Measurements from ENCODE around the gene MSH5.
A peak's percentile ranks its signal among the peaks of the same experiment; 100 is the strongest.

MSH5 gene

GRCh38 chr6:31736021-31736767, 3.6 kb upstream of the MSH5 start, which contains the start of gene CLIC1:
Gene CLIC1 (minus strand): TSS chr6:31736530. CDS start chr6:31736300, 230 bp downstream.
- peaks cover 24% of the 10 kb centered on the region for H3K36me3 ChIP-seq (ENCODE audit: control insufficient read depth, insufficient read depth, low read length)
- peaks cover 15% of the 10 kb centered on the region for H3K4me1 ChIP-seq (ENCODE audit: control insufficient read depth, insufficient read depth, low read length)
- peak within 1 kb of the TSS; percentile 98 for H3K4me3 ChIP-seq (ENCODE audit: low read length)
- no peaks in the 10 kb centered on the region for H3K27me3 ChIP-seq (ENCODE audit: control insufficient read depth, insufficient read depth, low read length)
- H3K9ac ChIP-seq (ENCODE audit: low read length), result peak within 1 kb of the TSS; percentile 97
- H3K27ac ChIP-seq (ENCODE audit: low read depth, low read length), result peak within 1 kb of the TSS; percentile 92

- peaks cover 20% of the 10 kb centered on the region for H3K36me3 ChIP-seq (ENCODE audit: control insufficient read depth, insufficient read depth, low read length)
- peaks cover 15% of the 10 kb centered on the region for H3K4me1 ChIP-seq (ENCODE audit: control insufficient read depth, insufficient read depth, low read length)
- no peaks in the 10 kb centered on the region for H3K27me3 ChIP-seq (ENCODE audit: control insufficient read depth, insufficient read depth, low read length)
- H3K4me3 ChIP-seq (ENCODE audit: low read length), result peak overlapping the region; percentile 98
- peak overlapping the region; percentile 92 for H3K27ac ChIP-seq (ENCODE audit: low read depth, low read length)
- H3K9ac ChIP-seq (ENCODE audit: low read length), result no peak overlapping the region
These were observed 3.0 kb upstream of the MSH5 start for GRCh38 chr6:31736768-31737314.

- H3K4me1 ChIP-seq (ENCODE audit: control insufficient read depth, insufficient read depth, low read length), result peaks cover 15% of the 10 kb centered on the region
- no peaks in the 10 kb centered on the region for H3K27me3 ChIP-seq (ENCODE audit: control insufficient read depth, insufficient read depth, low read length)
- no peak overlapping the region for H3K9ac ChIP-seq (ENCODE audit: low read length)
- H3K36me3 ChIP-seq (ENCODE audit: control insufficient read depth, insufficient read depth, low read length), result peaks cover 14% of the 10 kb centered on the region
- peak overlapping the region; percentile 39 for H3K4me3 ChIP-seq (ENCODE audit: low read length)
- H3K27ac ChIP-seq (ENCODE audit: low read depth, low read length), result peak overlapping the region; percentile 43
These were observed 2.4 kb upstream of the MSH5 start for GRCh38 chr6:31737315-31737990.

- H3K4me3 ChIP-seq (ENCODE audit: low read length), result peak overlapping the region; percentile 45
These were observed 1.5 kb upstream of the MSH5 start for GRCh38 chr6:31737991-31738979.

GRCh38 chr6:31740397-31741223, 805 bp downstream of the MSH5 start:
- no peaks in the 10 kb centered on the region for H3K36me3 ChIP-seq (ENCODE audit: control insufficient read depth, insufficient read depth, low read length)
- peaks cover 8% of the 10 kb centered on the region for H3K4me1 ChIP-seq (ENCODE audit: control insufficient read depth, insufficient read depth, low read length)
- H3K4me3 ChIP-seq (ENCODE audit: low read length), result peak overlapping the region; percentile 90
- peak overlapping the region; percentile 82 for H3K9ac ChIP-seq (ENCODE audit: low read length)
- no peaks in the 10 kb centered on the region for H3K27me3 ChIP-seq (ENCODE audit: control insufficient read depth, insufficient read depth, low read length)
- peak overlapping the region; percentile 30 for H3K27ac ChIP-seq (ENCODE audit: low read depth, low read length)

More at GRCh38 chr6:31737991-31738979, 1.5 kb upstream of the MSH5 start:
- Histone ChIP-seq H3K27me3 (ENCODE audit: control insufficient read depth, insufficient read depth, low read length) (no peaks in the 10 kb centered on the region), H3K9ac (ENCODE audit: low read length) (peak overlapping the region; percentile 42), H3K36me3 (ENCODE audit: control insufficient read depth, insufficient read depth, low read length) (peaks cover 10% of the 10 kb centered on the region), H3K4me1 (ENCODE audit: control insufficient read depth, insufficient read depth, low read length) (peaks cover 15% of the 10 kb centered on the region), H3K27ac (ENCODE audit: low read depth, low read length) (peak overlapping the region; percentile 42)

GRCh38 chr6:31741815-31742214, 2.0 kb downstream of the MSH5 start:
- Histone ChIP-seq H3K9ac (ENCODE audit: low read length) (no peak overlapping the region), H3K4me1 (ENCODE audit: control insufficient read depth, insufficient read depth, low read length) (peaks cover 4% of the 10 kb centered on the region), H3K36me3 (ENCODE audit: control insufficient read depth, insufficient read depth, low read length) (no peaks in the 10 kb centered on the region), H3K4me3 (ENCODE audit: low read length) (no peak overlapping the region), H3K27ac (ENCODE audit: low read depth, low read length) (no peak overlapping the region), H3K27me3 (ENCODE audit: control insufficient read depth, insufficient read depth, low read length) (no peaks in the 10 kb centered on the region)

- Histone ChIP-seq H3K27ac (ENCODE audit: low read depth, low read length) (no peak overlapping the region), H3K36me3 (ENCODE audit: control insufficient read depth, insufficient read depth, low read length) (no peaks in the 10 kb centered on the region), H3K27me3 (ENCODE audit: control insufficient read depth, insufficient read depth, low read length) (no peaks in the 10 kb centered on the region), H3K9ac (ENCODE audit: low read length) (no peak overlapping the region), H3K4me3 (ENCODE audit: low read length) (no peak overlapping the region), H3K4me1 (ENCODE audit: control insufficient read depth, insufficient read depth, low read length) (peaks cover 3% of the 10 kb centered on the region)
These were observed 3.1 kb downstream of the MSH5 start for GRCh38 chr6:31742894-31743293.

GRCh38 chr6:31744422-31744821, 4.6 kb downstream of the MSH5 start:
- H3K27ac ChIP-seq (ENCODE audit: low read depth, low read length), result no peak overlapping the region
- no peaks in the 10 kb centered on the region for H3K36me3 ChIP-seq (ENCODE audit: control insufficient read depth, insufficient read depth, low read length)
- no peak overlapping the region for H3K4me3 ChIP-seq (ENCODE audit: low read length)
- no peaks in the 10 kb centered on the region for H3K27me3 ChIP-seq (ENCODE audit: control insufficient read depth, insufficient read depth, low read length)
- H3K4me1 ChIP-seq (ENCODE audit: control insufficient read depth, insufficient read depth, low read length), result no peaks in the 10 kb centered on the region
- no peak overlapping the region for H3K9ac ChIP-seq (ENCODE audit: low read length)

- Histone ChIP-seq H3K36me3 (ENCODE audit: control insufficient read depth, insufficient read depth, low read length) (no peaks in the 10 kb centered on the region), H3K4me3 (ENCODE audit: low read length) (no peak overlapping the region), H3K4me1 (ENCODE audit: control insufficient read depth, insufficient read depth, low read length) (no peaks in the 10 kb centered on the region), H3K27ac (ENCODE audit: low read depth, low read length) (no peak overlapping the region), H3K27me3 (ENCODE audit: control insufficient read depth, insufficient read depth, low read length) (no peaks in the 10 kb centered on the region), H3K9ac (ENCODE audit: low read length) (no peak overlapping the region)
These were observed 9.7 kb downstream of the MSH5 start for GRCh38 chr6:31749301-31750036.

- no peak overlapping the region for H3K9ac ChIP-seq (ENCODE audit: low read length)
- H3K27me3 ChIP-seq (ENCODE audit: control insufficient read depth, insufficient read depth, low read length), result no peaks in the 10 kb centered on the region
- H3K4me3 ChIP-seq (ENCODE audit: low read length), result no peak overlapping the region
- H3K4me1 ChIP-seq (ENCODE audit: control insufficient read depth, insufficient read depth, low read length), result no peaks in the 10 kb centered on the region
- no peak overlapping the region for H3K27ac ChIP-seq (ENCODE audit: low read depth, low read length)
- no peaks in the 10 kb centered on the region for H3K36me3 ChIP-seq (ENCODE audit: control insufficient read depth, insufficient read depth, low read length)
These were observed 10.7 kb downstream of the MSH5 start for GRCh38 chr6:31750411-31751022.
